HCT116 (cell line): Measurements from ENCODE around the gene ACHE. TPM values are rescaled to one million over a fixed set of nuclear protein-coding genes. Genes with fewer than 3 reads are reported as not detected.

ENCODE experiments used
- ATAC-seq: fragments of 200-7000 bp; cut with Tn5 transposase; 2 replicates; pipeline ENCODE4 v1.9.1; 2020; ENCODE audit warnings: mild to moderate bottlenecking, moderate library complexity
- BruUV-seq: library from RNA; stranded (reverse); fragments of 400-500 nt; replicated peaks from 2 replicates; lab custom pipeline; 2021; lab: Mats Ljungman, UMichigan
- CTCF ChIA-PET: fragments of 300-600 bp; sonication (Branson Sonifier 250); formaldehyde crosslinking; loops from one replicate; lab custom pipeline; 2021; ENCODE audit warnings: antibody characterized with exemption; lab: Charles Lee
- POLR2A ChIA-PET: fragments of 300-600, 350-600 bp; sonication (Branson Sonifier 250); formaldehyde crosslinking; loops from one replicate; lab custom pipeline; 2021; ENCODE audit warnings: antibody characterized with exemption; lab: Charles Lee
- RAD21 ChIA-PET, 2 experiments: fragments of 300-600 bp; sonication (Branson Sonifier 250); formaldehyde crosslinking; loops; one replicate each; lab custom pipeline; 2023; ENCODE audit warnings: low total read pairs in 2 of 2; ENCODE audit not compliant: uncharacterized antibody in 2 of 2, unreplicated experiment in 2 of 2, low non-redundant PET in 1 of 2; lab: Charles Lee
- DNase-seq: peaks from one replicate; pipeline ENCODE4 v3.0.0-alpha.2; 2010; ENCODE audit warnings: low read depth, low spot score
- H2AFZ ChIP-seq: fragments of 200-600 bp; shearing (Covaris generic), sonication (generic); 2 replicates; pipeline ENCODE4 v1.6.1; 2017; ENCODE audit warnings: low read depth, mixed run types, mixed read lengths, antibody characterized with exemption, low read length; ENCODE audit not compliant: poor library complexity, severe bottlenecking
- H3K27ac ChIP-seq: 2 replicates; pipeline ENCODE4 v1.5.1; 2012; ENCODE audit warnings: low read depth, low read length
- H3K27me3 ChIP-seq: fragments of 200-600 bp; sonication (generic); 2 replicates; pipeline ENCODE4 v1.6.1; 2016; ENCODE audit warnings: mixed run types, low read length, mixed read lengths; ENCODE audit not compliant: insufficient read depth
- H3K36me3 ChIP-seq, 2 experiments: fragments of 200-500 bp in 1 of 2; fragments of 200-600 bp in 1 of 2; sonication (Bioruptor generic) in 1 of 2; sonication (generic) in 1 of 2; 2 replicates each; pipeline versions ENCODE4 v1.5.1 to v1.6.1; 2014 to 2016; ENCODE audit warnings: low read length in 2 of 2, inconsistent platforms in 1 of 2, mixed read lengths in 1 of 2, mixed run types in 1 of 2; ENCODE audit not compliant: insufficient read depth in 2 of 2, control insufficient read depth in 1 of 2
- H3K4me1 ChIP-seq, 2 experiments: fragments of 200-600 bp in 1 of 2; sonication (generic) in 1 of 2; 2 replicates each; pipeline versions ENCODE4 v1.5.1 to v1.6.1; 2012 to 2017; ENCODE audit warnings: low read length in 2 of 2, inconsistent platforms in 1 of 2, mild to moderate bottlenecking in 1 of 2, mixed read lengths in 1 of 2, mixed run types in 1 of 2, moderate library complexity in 1 of 2; ENCODE audit not compliant: insufficient read depth in 2 of 2, control insufficient read depth in 1 of 2
- H3K4me2 ChIP-seq: fragments of 200-600 bp; sonication (generic); 2 replicates; pipeline ENCODE4 v1.6.1; 2017; ENCODE audit warnings: mixed run types, low read length, mixed read lengths
- H3K4me3 ChIP-seq, 2 experiments: fragments of 200-600 bp in 1 of 2; sonication (generic) in 1 of 2; replicated peaks in 1 of 2; 2 replicates each; pipeline ENCODE4 v1.5.1; 2011 to 2016; ENCODE audit warnings: low read length in 2 of 2, control low read depth in 1 of 2, low read depth in 1 of 2, mild to moderate bottlenecking in 1 of 2, mixed read lengths in 1 of 2, mixed run types in 1 of 2
- H3K79me2 ChIP-seq: fragments of 200-600 bp; sonication (generic); 2 replicates; pipeline ENCODE4 v1.6.1; 2017; ENCODE audit warnings: mild to moderate bottlenecking, mixed run types, low read length, moderate library complexity, mixed read lengths; ENCODE audit not compliant: insufficient read depth
- H3K9ac ChIP-seq: fragments of 200-600 bp; sonication (generic); 2 replicates; pipeline ENCODE4 v1.6.1; 2016; ENCODE audit warnings: low read length, mixed read lengths
- H3K9me2 ChIP-seq: fragments of 200-600 bp; sonication (generic), shearing (Covaris generic); 2 replicates; pipeline ENCODE4 v1.6.1; 2017; ENCODE audit warnings: mixed run types, mild to moderate bottlenecking, moderate library complexity; ENCODE audit not compliant: insufficient read depth
- H3K9me3 ChIP-seq, 2 experiments: fragments of 200-500 bp in 1 of 2; fragments of 200-600 bp in 1 of 2; sonication (Bioruptor generic) in 1 of 2; sonication (generic) in 1 of 2; 2 replicates each; pipeline ENCODE4 v1.6.1; 2014 to 2017; ENCODE audit warnings: low read length in 2 of 2, mixed read lengths in 2 of 2, inconsistent platforms in 1 of 2, low read depth in 1 of 2, mild to moderate bottlenecking in 1 of 2, mixed run types in 1 of 2, moderate library complexity in 1 of 2; ENCODE audit not compliant: control insufficient read depth in 1 of 2, insufficient read depth in 1 of 2
- H4K20me1 ChIP-seq: fragments of 200-600 bp; sonication (generic), shearing (Covaris generic); 2 replicates; pipeline ENCODE4 v1.6.1; 2017; ENCODE audit warnings: mixed run types, mild to moderate bottlenecking, moderate library complexity; ENCODE audit not compliant: insufficient read depth
- CBX3 ChIP-seq: IDR thresholded peaks from 2 replicates; pipeline ENCODE4 v1.6.1; 2012; ENCODE audit warnings: low read depth
- CEBPB ChIP-seq: IDR thresholded peaks from 2 replicates; pipeline ENCODE4 v1.6.1; 2012; ENCODE audit warnings: low read depth
- ELF1 ChIP-seq: IDR thresholded peaks from 2 replicates; pipeline ENCODE4 v1.6.1; 2012; ENCODE audit warnings: low read depth, borderline replicate concordance
- EZH2phosphoT487 ChIP-seq: fragments of 200-600 bp; IDR thresholded peaks from 2 replicates; pipeline ENCODE4 v1.6.1; 2018; ENCODE audit warnings: antibody characterized with exemption, borderline replicate concordance
- FOSL1 ChIP-seq: IDR thresholded peaks from 2 replicates; pipeline ENCODE4 v1.6.1; 2012; ENCODE audit warnings: low read depth
- JUND ChIP-seq: IDR thresholded peaks from 2 replicates; pipeline ENCODE4 v1.6.1; 2012
- POLR2A ChIP-seq: IDR thresholded peaks from 2 replicates; pipeline ENCODE4 v1.7.0; 2011; ENCODE audit warnings: borderline replicate concordance; ENCODE audit not compliant: insufficient read depth, insufficient read length; ENCODE audit errors: extremely low read depth
- POLR2AphosphoS5 ChIP-seq: IDR thresholded peaks from 2 replicates; pipeline ENCODE4 v1.6.1; 2011; ENCODE audit warnings: mild to moderate bottlenecking, low read depth, low read length, moderate library complexity
- RAD21 ChIP-seq: IDR thresholded peaks from 2 replicates; pipeline ENCODE4 v1.6.1; 2012; ENCODE audit warnings: low read depth, mild to moderate bottlenecking
- REST ChIP-seq: IDR thresholded peaks from 2 replicates; pipeline ENCODE4 v1.6.1; 2012; ENCODE audit warnings: low read depth
- SIN3A ChIP-seq: IDR thresholded peaks from 2 replicates; pipeline ENCODE4 v1.6.1; 2012; ENCODE audit warnings: low read depth
- SP1 ChIP-seq: IDR thresholded peaks from 2 replicates; pipeline ENCODE4 v1.6.1; 2012; ENCODE audit warnings: low read depth
- SRF ChIP-seq: IDR thresholded peaks from 2 replicates; pipeline ENCODE4 v1.6.1; 2012; ENCODE audit warnings: low read depth
- TCF7L2 ChIP-seq: IDR thresholded peaks from 2 replicates; pipeline ENCODE4 v1.7.0; 2011; ENCODE audit warnings: borderline replicate concordance, inconsistent platforms; ENCODE audit not compliant: insufficient read depth, insufficient read length; ENCODE audit errors: extremely low read depth
- YY1 ChIP-seq: IDR thresholded peaks from 2 replicates; pipeline ENCODE4 v1.6.1; 2011; ENCODE audit warnings: low read length, low read depth, moderate library complexity, mild to moderate bottlenecking; ENCODE audit not compliant: insufficient replicate concordance; ENCODE audit errors: extremely low read depth
- ZBTB33 ChIP-seq: IDR thresholded peaks from 2 replicates; pipeline ENCODE4 v1.6.1; 2011; ENCODE audit warnings: mild to moderate bottlenecking, low read length, moderate library complexity; ENCODE audit not compliant: insufficient replicate concordance; ENCODE audit errors: extremely low read depth
- ZFX ChIP-seq: fragments of 450-650 bp; IDR thresholded peaks from 2 replicates; pipeline ENCODE4 v1.6.1; 2017
- ZNF274 ChIP-seq: fragments of 200-500 bp; sonication (Bioruptor generic); IDR thresholded peaks from 2 replicates; pipeline ENCODE4 v1.6.1; 2014; ENCODE audit warnings: mild to moderate bottlenecking, low read depth, low read length, inconsistent platforms
- intact Hi-C: fragments of 100-400 bp; cut with micrococcal nuclease; formaldehyde crosslinking; loops from 2 replicates; pipeline ENCODE4 v1.10.0; 2022
- total RNA-seq: library from RNA; stranded (reverse); gene quantifications from one replicate; pipeline ENCODE4 v1.2.1, GENCODE V29; 2021; ENCODE audit not compliant: unreplicated experiment
- TF ChIP-seq, protein P1 (sequence below): IDR thresholded peaks from 2 replicates; pipeline ENCODE4 v1.6.1; 2012
- TF ChIP-seq, protein P2 (sequence below), 3 experiments: fragments of 200-600 bp in 1 of 3; sonication (generic) in 1 of 3; IDR thresholded peaks in 2 of 3; conservative IDR thresholded peaks in 1 of 3; 2 replicates each; pipeline ENCODE4 v1.5.1; 2012 to 2017; ENCODE audit warnings: low read depth in 2 of 3, low read length in 2 of 3, antibody characterized with exemption in 1 of 3, borderline replicate concordance in 1 of 3, control low read depth in 1 of 3, mild to moderate bottlenecking in 1 of 3, mixed read lengths in 1 of 3, mixed run types in 1 of 3, moderate library complexity in 1 of 3; ENCODE audit not compliant: insufficient read depth in 1 of 3

The ACHE gene
- total RNA-seq, 1 experiment from 2014 or later: 1.8 TPM

GRCh38 chr7:100929808-100930174 is 34.1 kb upstream of the ACHE start:
- no peak overlapping the region for H2AFZ ChIP-seq
- CTCF ChIA-PET: no interaction called here
- no peak overlapping the region for H3K27ac ChIP-seq

More at GRCh38 chr7:100929808-100930174, 34.1 kb upstream of the ACHE start:
- Histone ChIP-seq H3K9ac (no peak overlapping the region), H3K4me3 (no peak overlapping the region), H3K36me3 (no peaks in the 10 kb centered on the region), H3K9me2 (no peaks in the 10 kb centered on the region), H3K79me2 (no peaks in the 10 kb centered on the region), H4K20me1 (no peaks in the 10 kb centered on the region), H3K4me2 (0 out of 2 replicates have a peak overlapping the region, but pooled peaks have one; percentile 19), H3K9me3 (no peaks in the 10 kb centered on the region), H3K27me3 (no peaks in the 10 kb centered on the region), H3K4me1 (peaks cover 6 to 16% of the 10 kb centered on the region in 2 experiments; a peak in 3 of 4 replicates)
- ATAC-seq (no peak), DNase-seq (no peak)
- no TSS peak for BruUV-seq
- RAD21 ChIA-PET: no interaction called here
- intact Hi-C loops: no loop called here
- POLR2A ChIA-PET: no interaction called here
- TF ChIP-seq TCF7L2: no peak
- TF ChIP-seq, protein P1, sequence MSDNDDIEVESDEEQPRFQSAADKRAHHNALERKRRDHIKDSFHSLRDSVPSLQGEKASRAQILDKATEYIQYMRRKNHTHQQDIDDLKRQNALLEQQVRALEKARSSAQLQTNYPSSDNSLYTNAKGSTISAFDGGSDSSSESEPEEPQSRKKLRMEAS: no peak
- no peak for TF ChIP-seq ELF1
- TF ChIP-seq FOSL1: no peak
- no peak for TF ChIP-seq SRF
- no peak for TF ChIP-seq CEBPB
- TF ChIP-seq YY1: no peak
- TF ChIP-seq SIN3A: no peak
- TF ChIP-seq POLR2A: no peak
- TF ChIP-seq ZFX: no peak
- no peak for TF ChIP-seq ZNF274
- no peak for TF ChIP-seq REST
- no peak for TF ChIP-seq EZH2phosphoT487
- TF ChIP-seq CBX3: no peak
- no peak for TF ChIP-seq JUND
- TF ChIP-seq ZBTB33: no peak
- TF ChIP-seq, protein P2, sequence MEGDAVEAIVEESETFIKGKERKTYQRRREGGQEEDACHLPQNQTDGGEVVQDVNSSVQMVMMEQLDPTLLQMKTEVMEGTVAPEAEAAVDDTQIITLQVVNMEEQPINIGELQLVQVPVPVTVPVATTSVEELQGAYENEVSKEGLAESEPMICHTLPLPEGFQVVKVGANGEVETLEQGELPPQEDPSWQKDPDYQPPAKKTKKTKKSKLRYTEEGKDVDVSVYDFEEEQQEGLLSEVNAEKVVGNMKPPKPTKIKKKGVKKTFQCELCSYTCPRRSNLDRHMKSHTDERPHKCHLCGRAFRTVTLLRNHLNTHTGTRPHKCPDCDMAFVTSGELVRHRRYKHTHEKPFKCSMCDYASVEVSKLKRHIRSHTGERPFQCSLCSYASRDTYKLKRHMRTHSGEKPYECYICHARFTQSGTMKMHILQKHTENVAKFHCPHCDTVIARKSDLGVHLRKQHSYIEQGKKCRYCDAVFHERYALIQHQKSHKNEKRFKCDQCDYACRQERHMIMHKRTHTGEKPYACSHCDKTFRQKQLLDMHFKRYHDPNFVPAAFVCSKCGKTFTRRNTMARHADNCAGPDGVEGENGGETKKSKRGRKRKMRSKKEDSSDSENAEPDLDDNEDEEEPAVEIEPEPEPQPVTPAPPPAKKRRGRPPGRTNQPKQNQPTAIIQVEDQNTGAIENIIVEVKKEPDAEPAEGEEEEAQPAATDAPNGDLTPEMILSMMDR (IDR thresholded peaks at IDR 0.05 in 2 of 3, conservative IDR thresholded peaks at IDR 0.05 in 1 of 3; ENCODE audit: borderline replicate concordance in 1 of 3, insufficient read depth in 1 of 3, low read depth in 2 of 3, low read length in 2 of 3): no peak
- no peak for TF ChIP-seq SP1
- TF ChIP-seq RAD21: no peak
- no peak for TF ChIP-seq POLR2AphosphoS5
